ENCODE measurements around the gene RAB8A.
"Not testable (repeated sequence)": the region's sequence is repeated elsewhere in the genome, so short reads cannot be mapped to it uniquely, and the experiment has no call there.

Gene RAB8A

GRCh38 chr19:16078759-16079707, 32.7 kb upstream of the RAB8A start:
- peak; percentile 70 for DNase-seq

DNA sequence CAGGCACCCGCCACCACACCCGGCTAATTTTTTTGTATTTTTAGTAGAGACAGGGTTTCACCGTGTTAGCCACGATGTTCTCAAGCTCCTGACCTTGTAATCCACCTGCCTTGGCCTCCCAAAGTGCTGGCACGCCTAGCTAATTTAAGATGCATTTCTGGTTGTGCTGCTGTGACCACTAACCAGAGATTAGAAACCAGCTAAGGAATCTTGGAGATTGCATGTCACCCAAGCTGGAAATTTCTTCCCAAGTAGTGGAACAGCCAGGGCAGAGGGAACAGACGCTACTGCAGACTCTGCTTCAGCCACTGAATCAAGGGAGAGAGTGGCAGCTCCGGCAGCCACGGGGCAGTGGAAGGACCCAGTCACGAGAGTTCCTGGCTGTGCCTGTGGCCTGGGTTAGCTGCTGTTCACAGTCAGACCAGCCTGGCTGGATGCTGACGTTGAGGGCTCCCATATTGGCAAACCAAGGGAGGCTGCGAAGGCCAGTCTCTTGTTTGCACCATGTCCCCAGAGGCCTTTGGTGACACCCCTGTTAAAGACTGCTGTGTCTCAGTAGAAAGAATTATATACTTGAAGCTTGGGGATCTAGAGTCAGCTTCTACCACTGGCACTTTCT, 27.5 kb upstream of the RAB8A start:
- DNase-seq = no peak

DNA sequence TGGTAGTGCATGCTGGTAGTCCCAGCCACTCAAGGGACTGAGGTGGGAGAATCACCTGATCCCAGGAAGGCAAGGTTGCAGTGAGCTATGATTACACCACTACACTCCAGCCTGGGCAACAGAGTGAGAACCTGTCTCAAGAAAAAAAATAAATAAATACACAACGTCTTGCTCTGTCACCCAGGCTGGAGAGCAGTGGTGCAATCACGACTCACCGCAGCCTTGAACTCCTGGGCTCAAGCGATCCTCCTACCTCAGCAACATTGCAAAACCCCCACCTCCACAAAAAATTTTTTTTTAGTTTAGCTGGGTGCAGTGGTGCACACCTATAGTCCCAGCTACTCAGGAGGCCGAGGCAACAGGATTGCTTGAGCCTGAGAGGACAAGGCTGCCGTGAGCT, 26.6 kb upstream of the RAB8A start:
- DNase-seq = no peak

DNA sequence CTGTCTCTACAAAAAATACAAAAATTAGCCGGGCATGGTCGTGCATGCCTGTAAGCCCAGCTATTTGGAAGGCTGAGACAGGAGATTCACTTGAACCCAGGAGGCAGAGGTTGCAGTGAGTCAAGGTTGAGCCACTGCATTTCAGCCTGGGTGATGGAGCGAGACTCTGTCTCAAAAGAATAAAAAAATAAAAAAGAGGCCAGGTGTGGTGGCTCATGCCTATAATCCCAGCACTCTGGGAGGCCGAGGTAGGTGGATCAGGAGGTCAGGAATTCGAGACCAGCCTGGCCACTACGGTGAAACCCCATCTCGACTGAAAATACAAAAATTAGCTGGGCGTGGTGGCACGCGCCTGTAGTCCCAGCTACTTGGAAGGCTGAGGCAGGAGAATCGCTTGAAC, 24.3 kb upstream of the RAB8A start:
- not testable (repeated sequence) for DNase-seq

- DNase-seq = no peak
Observed at GRCh38 chr19:16087940-16088339, 23.7 kb upstream of the RAB8A start.

GRCh38 chr19:16088351-16089009, 23.2 kb upstream of the RAB8A start:
- DNase-seq = no peak

- no peak for DNase-seq
Observed at GRCh38 chr19:16089010-16089846, 22.5 kb upstream of the RAB8A start.

DNA sequence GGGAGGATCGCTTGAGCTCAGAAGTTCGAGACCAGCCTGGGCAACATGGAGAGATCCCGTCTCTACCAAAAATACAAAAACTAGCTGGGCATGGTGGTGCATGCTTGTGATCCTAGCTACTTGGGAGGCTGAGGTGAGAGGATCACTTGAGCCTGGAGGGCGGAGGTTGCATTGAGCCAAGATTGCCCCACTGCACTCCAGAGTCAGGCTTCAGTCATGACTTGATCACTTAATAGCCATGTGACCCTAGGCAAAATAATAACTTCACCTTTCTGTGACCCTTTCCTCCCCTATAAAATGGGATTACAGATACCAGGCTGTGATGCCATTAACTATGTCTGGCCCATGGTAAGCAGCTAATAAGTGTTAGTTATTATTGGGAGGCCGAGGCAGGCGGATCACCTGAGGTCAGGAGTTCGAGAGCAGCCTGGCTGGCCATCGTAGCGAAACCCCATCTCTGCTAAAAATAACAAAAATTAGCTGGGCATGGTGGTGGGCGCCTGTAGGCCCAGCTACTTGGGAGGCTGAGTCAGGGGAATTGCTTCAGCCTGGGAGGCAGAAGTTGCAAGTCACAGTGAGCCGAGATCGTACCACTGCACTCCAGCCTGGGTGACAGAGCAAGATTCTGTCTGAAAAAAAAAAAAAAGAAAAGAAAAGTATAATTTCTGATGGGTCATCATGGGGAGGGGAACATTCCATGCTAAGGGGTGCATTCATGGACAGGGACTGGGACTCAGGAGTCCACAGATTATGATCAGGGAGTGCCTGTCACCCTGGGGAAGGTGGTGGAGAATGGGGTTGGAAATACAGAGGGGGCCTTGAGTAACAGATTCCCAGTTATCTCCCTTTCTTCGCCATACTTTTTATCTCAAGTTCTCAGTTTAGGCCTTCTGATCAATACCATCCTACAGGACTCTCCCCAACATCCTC, 19.9 kb upstream of the RAB8A start:
- no peak for DNase-seq

GRCh38 chr19:16094360-16095070, 17.2 kb upstream of the RAB8A start:
- no peak for DNase-seq

DNA sequence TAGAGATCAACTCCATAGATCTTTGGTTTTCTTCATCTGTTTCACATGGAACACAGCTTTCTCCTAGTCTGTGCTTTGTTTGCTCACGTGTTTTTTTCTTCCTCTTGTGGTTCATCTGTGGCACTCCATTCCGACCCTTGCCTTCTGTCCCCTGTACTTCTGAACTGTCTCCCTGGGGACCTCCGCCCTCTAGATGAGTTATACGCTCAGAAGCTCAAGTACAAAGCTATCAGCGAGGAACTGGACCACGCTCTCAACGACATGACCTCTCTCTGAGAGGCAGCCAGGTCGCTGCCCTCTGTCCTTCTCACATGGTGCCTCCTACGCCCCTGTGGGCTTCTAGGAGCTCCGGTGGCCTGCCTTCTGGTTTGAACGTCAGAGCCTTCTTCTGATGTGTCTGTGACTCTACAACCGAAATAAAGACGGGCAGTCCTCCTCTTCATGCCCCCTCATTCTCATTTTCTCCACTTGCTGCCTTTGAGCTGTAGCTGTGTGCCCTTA, 16.6 kb upstream of the RAB8A start:
- DNase-seq = peak; percentile 74

GRCh38 chr19:16096280-16096855, 15.3 kb upstream of the RAB8A start:
- no peak for DNase-seq

DNA sequence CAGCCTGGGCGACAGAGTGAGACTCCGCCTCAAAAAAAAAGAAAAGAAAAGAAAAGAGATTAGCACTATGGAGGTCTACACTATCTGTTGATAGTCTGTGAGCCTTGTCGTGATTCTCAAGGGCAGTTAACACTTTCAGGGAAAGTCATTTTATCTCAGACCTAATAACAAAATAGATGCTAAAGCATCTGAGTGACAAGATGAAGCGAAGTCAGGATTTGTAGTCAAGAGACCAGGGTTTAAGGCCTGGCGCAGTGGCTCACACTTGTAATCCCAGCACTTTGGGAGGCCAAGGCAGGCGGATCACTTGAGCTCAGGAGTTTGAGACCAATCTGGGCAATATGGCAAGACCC, 13.3 kb upstream of the RAB8A start:
- DNase-seq = no peak

GRCh38 chr19:16098821-16099220, 12.9 kb upstream of the RAB8A start:
- no peak for DNase-seq

DNA sequence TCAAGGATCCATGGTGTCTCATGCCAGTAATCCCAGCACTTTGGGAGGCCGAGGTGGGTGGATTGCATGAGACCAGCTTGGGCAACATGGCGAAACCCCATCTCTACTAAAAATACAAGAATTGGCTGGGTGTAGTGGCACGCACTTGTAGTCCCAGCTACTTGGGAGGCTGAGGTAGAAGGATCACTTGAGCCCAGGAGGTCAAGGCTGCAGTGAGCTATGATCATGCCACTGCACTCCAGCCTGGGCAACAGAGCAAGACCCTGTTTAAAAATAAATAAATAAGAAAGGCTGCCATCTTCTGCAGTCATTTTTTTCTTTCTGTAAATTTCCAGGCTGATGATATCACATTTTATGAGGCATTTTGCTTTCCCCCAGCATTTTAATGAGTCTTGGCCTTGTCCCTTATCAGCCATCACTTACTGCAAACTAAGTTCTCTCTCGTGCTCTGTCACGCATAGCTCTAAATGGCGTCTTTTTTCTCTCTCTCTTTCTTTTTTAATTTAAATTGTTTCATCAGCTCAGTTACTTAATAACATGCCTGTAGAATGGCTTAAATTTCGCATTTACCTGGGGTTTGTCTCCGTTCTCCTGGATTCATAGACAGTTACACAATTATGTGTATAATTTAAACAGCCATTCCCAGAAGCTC, 12.2 kb upstream of the RAB8A start:
- not testable (repeated sequence) for DNase-seq

DNA sequence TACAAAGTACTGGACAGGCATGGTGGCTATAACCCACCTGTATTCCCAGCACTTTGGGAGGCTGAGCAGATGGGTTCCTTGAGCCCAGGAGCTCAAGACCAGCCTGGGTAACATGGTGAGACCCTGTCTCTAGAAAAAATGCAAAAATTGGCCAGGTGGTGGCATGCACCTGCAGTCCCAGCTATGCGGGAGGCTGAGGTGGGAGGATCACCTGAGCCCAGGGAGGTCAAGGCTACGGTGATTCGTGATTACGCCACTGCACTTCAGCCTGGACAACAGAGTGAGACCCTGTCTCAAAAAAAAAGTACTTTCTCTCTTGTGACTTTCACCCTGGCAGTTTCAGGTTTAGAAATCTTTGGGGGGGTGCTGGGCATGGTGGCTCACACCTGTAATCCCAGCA, 11.2 kb upstream of the RAB8A start:
- DNase-seq = no peak

GRCh38 chr19:16104722-16105121, 7.0 kb upstream of the RAB8A start:
- no peak for DNase-seq

DNA sequence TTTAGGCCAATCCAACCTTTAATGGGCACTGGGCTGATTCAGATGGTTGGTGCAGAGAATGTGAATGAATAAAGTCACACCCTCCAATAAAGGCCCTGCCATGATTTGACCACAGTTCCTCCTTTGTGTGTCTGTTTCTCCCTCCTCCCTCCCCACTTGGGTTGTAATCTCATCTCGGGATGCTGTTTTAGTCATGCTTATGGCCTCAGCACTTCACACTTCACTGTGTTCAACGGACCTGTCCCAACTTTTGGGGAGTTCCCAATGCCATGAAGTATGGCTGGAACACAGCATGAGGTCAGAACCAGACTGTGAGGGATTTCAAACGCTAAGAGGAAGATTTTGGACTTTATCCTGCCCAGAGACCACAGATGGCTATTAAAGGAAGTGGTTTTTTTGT, 5.6 kb upstream of the RAB8A start:
- DNase-seq = no peak

DNA sequence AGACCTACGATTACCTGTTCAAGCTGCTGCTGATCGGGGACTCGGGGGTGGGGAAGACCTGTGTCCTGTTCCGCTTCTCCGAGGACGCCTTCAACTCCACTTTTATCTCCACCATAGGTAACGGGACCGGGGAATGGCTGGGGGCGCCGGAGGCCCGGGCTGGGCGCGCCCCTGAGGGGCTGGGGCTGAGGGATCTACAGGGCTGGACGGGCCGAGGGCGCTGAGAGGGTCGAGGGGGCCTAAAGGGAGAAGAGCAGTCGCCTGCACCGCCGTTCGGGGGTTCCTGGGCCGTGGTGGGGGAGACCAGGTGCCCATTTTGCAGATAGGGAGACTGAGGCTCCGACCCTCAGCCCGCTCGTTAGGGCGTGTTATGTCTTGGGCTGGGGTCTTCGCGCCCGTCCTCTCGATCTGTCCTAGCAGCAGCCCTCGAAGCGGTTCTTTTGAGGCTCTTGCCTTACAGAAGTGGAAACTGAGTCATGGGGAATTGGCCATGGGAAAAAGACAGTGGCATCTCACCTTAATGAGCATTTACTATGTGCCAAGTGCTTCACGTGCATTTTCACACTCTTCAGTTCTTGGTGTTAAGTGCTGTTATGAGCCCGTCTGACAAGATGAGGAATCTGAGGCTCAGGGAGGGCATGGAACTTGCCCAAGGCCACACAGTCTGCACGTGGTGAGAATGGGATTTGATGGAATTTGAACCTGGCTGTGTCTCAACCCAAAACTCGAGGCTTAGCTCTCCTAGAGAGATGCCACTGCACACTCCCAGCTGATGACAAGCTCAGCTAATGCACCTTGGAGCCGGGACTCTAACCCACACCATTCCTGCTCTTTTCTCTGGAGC, 442 bp downstream of the RAB8A start:
- DNase-seq = no peak

- no peak for DNase-seq
Observed at GRCh38 chr19:16112778-16113177, 1.1 kb downstream of the RAB8A start.

Measured in stimulated activated CD8-positive, alpha-beta memory T cell treated with anti-CD3 and anti-CD28 coated beads, Interleukin-4, amount 100 ng/mL, for 48 hours (primary cell).